IPS-18c (cell line): ENCODE measurements around the gene GCNT2.
"Not testable (repeated sequence)": the region's sequence is repeated elsewhere in the genome, so short reads cannot be mapped to it uniquely, and the experiment has no call there.

Source experiments
- H3K4me3 ChIP-seq: 2 replicates; pipeline ENCODE4 v1.7.0; 2013; ENCODE audit warnings: low read depth, mild to moderate bottlenecking, low read length, moderate library complexity; ENCODE audit not compliant: insufficient read depth
- H3K9me3 ChIP-seq: one replicate; pipeline ENCODE4 v1.6.1; 2013; ENCODE audit warnings: mild to moderate bottlenecking, low read length, moderate library complexity; ENCODE audit not compliant: control insufficient read depth, insufficient read depth

The GCNT2 gene

GRCh38 chr6:10558565-10558964, 37.4 kb downstream of the GCNT2 start:
- H3K4me3 ChIP-seq = peak overlapping the region; percentile 66
- H3K9me3 ChIP-seq = no peaks in the 10 kb centered on the region

- Histone ChIP-seq H3K9me3 (no peaks in the 10 kb centered on the region), H3K4me3 (peak overlapping the region; percentile 44)
Observed at GRCh38 chr6:10559522-10560152, 38.5 kb downstream of the GCNT2 start.

GRCh38 chr6:10561611-10562199, 40.6 kb downstream of the GCNT2 start:
- Histone ChIP-seq H3K9me3 (no peaks in the 10 kb centered on the region), H3K4me3 (no peak overlapping the region)

GRCh38 chr6:10564975-10565673, 44.0 kb downstream of the GCNT2 start:
- Histone ChIP-seq H3K9me3 (no peaks in the 10 kb centered on the region), H3K4me3 (no peak overlapping the region)

GRCh38 chr6:10565913-10566312, 44.8 kb downstream of the GCNT2 start:
- Histone ChIP-seq H3K4me3 (no peak overlapping the region), H3K9me3 (no peaks in the 10 kb centered on the region)

- H3K4me3 ChIP-seq = no peak overlapping the region
- no peaks in the 10 kb centered on the region for H3K9me3 ChIP-seq
Observed at GRCh38 chr6:10567256-10568026, 46.3 kb downstream of the GCNT2 start.

GRCh38 chr6:10569392-10570127, 48.4 kb downstream of the GCNT2 start:
- Histone ChIP-seq H3K9me3 (no peaks in the 10 kb centered on the region), H3K4me3 (no peak overlapping the region)

- H3K4me3 ChIP-seq, H3K9me3 ChIP-seq: not testable (repeated sequence)
Observed at GRCh38 chr6:10575519-10575918, 54.4 kb downstream of the GCNT2 start.

GRCh38 chr6:10576226-10576625, 55.1 kb downstream of the GCNT2 start:
- no peak overlapping the region for H3K4me3 ChIP-seq
- no peaks in the 10 kb centered on the region for H3K9me3 ChIP-seq

- Histone ChIP-seq H3K9me3 (no peaks in the 10 kb centered on the region), H3K4me3 (no peak overlapping the region)
Observed at GRCh38 chr6:10577112-10577511, 56.0 kb downstream of the GCNT2 start.

GRCh38 chr6:10578723-10579122, 57.6 kb downstream of the GCNT2 start:
- Histone ChIP-seq H3K9me3 (no peaks in the 10 kb centered on the region), H3K4me3 (no peak overlapping the region)

- no peaks in the 10 kb centered on the region for H3K9me3 ChIP-seq
- no peak overlapping the region for H3K4me3 ChIP-seq
Observed at GRCh38 chr6:10579803-10580202, 58.7 kb downstream of the GCNT2 start.

- Histone ChIP-seq H3K9me3 (no peaks in the 10 kb centered on the region), H3K4me3 (no peak overlapping the region)
Observed at GRCh38 chr6:10580570-10580969, 59.4 kb downstream of the GCNT2 start.

- H3K9me3 ChIP-seq, H3K4me3 ChIP-seq: not testable (repeated sequence)
Observed at GRCh38 chr6:10581402-10581801, 60.3 kb downstream of the GCNT2 start.

- H3K4me3 ChIP-seq = 0 out of 2 replicates have a peak overlapping the region, but pooled peaks have one; percentile 22
- H3K9me3 ChIP-seq = no peaks in the 10 kb centered on the region
Observed at GRCh38 chr6:10582774-10583508, 61.8 kb downstream of the GCNT2 start.

- no peaks in the 10 kb centered on the region for H3K9me3 ChIP-seq
- 0 out of 2 replicates have a peak overlapping the region, but pooled peaks have one; percentile 22 for H3K4me3 ChIP-seq
Observed at GRCh38 chr6:10583509-10583901, 62.4 kb downstream of the GCNT2 start.
